Transverse colon (tissue), 3 donors: ENCODE results near the gene THOC2.

Experiments
- POLR2A ChIP-seq: fragments of 450-650 bp; IDR thresholded peaks from one replicate; pipeline ENCODE4 v1.6.1; 2016; ENCODE audit warnings: antibody characterized with exemption, mild to moderate bottlenecking, moderate library complexity
- TF ChIP-seq, protein P1 (sequence below), 5 experiments: fragments of 200-600 bp in 3 of 5; fragments of 450-650 bp in 2 of 5; sonication (generic) in 3 of 5; IDR thresholded peaks; 1 replicate in 2 of 5; 2 replicates in 3 of 5; pipeline ENCODE4 v1.5.1; 2016 to 2017; ENCODE audit warnings: antibody characterized with exemption in 5 of 5, inconsistent platforms in 3 of 5, mild to moderate bottlenecking in 2 of 5, moderate library complexity in 1 of 5

- TF ChIP-seq POLR2A: no peak
- TF ChIP-seq, protein P1, sequence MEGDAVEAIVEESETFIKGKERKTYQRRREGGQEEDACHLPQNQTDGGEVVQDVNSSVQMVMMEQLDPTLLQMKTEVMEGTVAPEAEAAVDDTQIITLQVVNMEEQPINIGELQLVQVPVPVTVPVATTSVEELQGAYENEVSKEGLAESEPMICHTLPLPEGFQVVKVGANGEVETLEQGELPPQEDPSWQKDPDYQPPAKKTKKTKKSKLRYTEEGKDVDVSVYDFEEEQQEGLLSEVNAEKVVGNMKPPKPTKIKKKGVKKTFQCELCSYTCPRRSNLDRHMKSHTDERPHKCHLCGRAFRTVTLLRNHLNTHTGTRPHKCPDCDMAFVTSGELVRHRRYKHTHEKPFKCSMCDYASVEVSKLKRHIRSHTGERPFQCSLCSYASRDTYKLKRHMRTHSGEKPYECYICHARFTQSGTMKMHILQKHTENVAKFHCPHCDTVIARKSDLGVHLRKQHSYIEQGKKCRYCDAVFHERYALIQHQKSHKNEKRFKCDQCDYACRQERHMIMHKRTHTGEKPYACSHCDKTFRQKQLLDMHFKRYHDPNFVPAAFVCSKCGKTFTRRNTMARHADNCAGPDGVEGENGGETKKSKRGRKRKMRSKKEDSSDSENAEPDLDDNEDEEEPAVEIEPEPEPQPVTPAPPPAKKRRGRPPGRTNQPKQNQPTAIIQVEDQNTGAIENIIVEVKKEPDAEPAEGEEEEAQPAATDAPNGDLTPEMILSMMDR (IDR thresholded peaks at IDR 0.05): no peak
These were observed 7.2 kb upstream of the THOC2 start for GRCh38 chrX:123740006-123740405.
